Heart left ventricle (tissue), 16 donors: ENCODE results near the gene DDX31. TPM values are rescaled to one million over a fixed set of nuclear protein-coding genes. Genes with fewer than 3 reads are reported as not detected.

Experiments
- ATAC-seq, 4 donors: fragments of 200-7000 bp; cut with Tn5 transposase; one replicate each; pipeline ENCODE4 v1.9.1; 2020 to 2022; ENCODE audit warnings: moderate library complexity in 4 of 4, mild to moderate bottlenecking in 3 of 4, moderate number of reproducible peaks in 1 of 4
- DNase-seq, 5 donors: peaks; one replicate each; pipeline ENCODE4 v3.0.0-alpha.2; 2020
- H3K27ac ChIP-seq, 12 donors: fragments of 200-600 bp; sonication (generic) in 4 of 12; one replicate each; pipeline versions ENCODE4 v1.5.0 to v1.8.0; 2016 to 2022; ENCODE audit warnings: mild to moderate bottlenecking in 2 of 12
- H3K27me3 ChIP-seq, 9 donors: fragments of 200-600 bp; sonication (generic) in 2 of 9; one replicate each; pipeline versions ENCODE4 v1.5.1 to v1.8.0; 2016 to 2022; ENCODE audit warnings: mild to moderate bottlenecking in 3 of 9
- H3K36me3 ChIP-seq, 9 donors: fragments of 200-600 bp; sonication (generic) in 2 of 9; one replicate each; pipeline versions ENCODE4 v1.5.0 to v1.8.0; 2018 to 2022; ENCODE audit warnings: mild to moderate bottlenecking in 2 of 9
- H3K4me1 ChIP-seq, 12 donors: fragments of 200-600 bp; sonication (generic) in 4 of 12; one replicate each; pipeline versions ENCODE4 v1.5.0 to v1.8.0; 2016 to 2022; ENCODE audit warnings: mild to moderate bottlenecking in 3 of 12
- H3K4me3 ChIP-seq, 12 donors: fragments of 200-600 bp; sonication (generic) in 4 of 12; one replicate each; pipeline versions ENCODE4 v1.5.0 to v1.8.0; 2017 to 2022; ENCODE audit warnings: mild to moderate bottlenecking in 9 of 12, moderate library complexity in 4 of 12
- H3K9me3 ChIP-seq, 12 donors: fragments of 200-600 bp; sonication (generic) in 4 of 12; one replicate each; pipeline versions ENCODE4 v1.5.0 to v1.8.0; 2016 to 2022; ENCODE audit warnings: mild to moderate bottlenecking in 1 of 12
- POLR2A ChIP-seq, 2 donors: fragments of 450-650 bp; IDR thresholded peaks; one replicate each; pipeline ENCODE4 v1.6.1; 2017; ENCODE audit warnings: antibody characterized with exemption in 2 of 2, mild to moderate bottlenecking in 2 of 2, moderate library complexity in 2 of 2
- WGBS, 4 donors: extraction: QIAGEN DNeasy Blood & Tissue Kit in 2 of 4; methylation state at CpG; one replicate each; pipeline versions ENCODE4 v1.1.5 to v1.1.7; 2013 to 2018; 5-methylcytosine and 5-hydroxymethylcytosine counted together
- intact Hi-C, 10 donors: fragments of 100-400 bp; cut with DNase I; formaldehyde crosslinking; loops; one replicate each; pipeline versions ENCODE4 v1.11.1 to v1.14.2; 2022
- polyA plus RNA-seq, 2 donors: library from polyadenylated mRNA; stranded (reverse); fragments of 200-250 nt; gene quantifications; one replicate each; pipeline ENCODE4 v1.2.3, GENCODE V29; 2013
- total RNA-seq, 9 donors: library from RNA; depleted of rRNA in 2 of 9; stranded (reverse); fragments of >200 nt in 2 of 9; fragmentation: NEBNext Ultra II Directional in 3 of 9; extraction: Animal tissue kit (Norgen Biotek cat#: 25700) in 3 of 9; gene quantifications; one replicate each; pipeline versions ENCODE4 v1.1.0 to v1.2.4, GENCODE V29; 2016 to 2023
- TF ChIP-seq, protein P1 (sequence below), 12 donors: fragments of 200-600 bp; sonication (generic) in 4 of 12; IDR thresholded peaks; one replicate each; pipeline versions ENCODE4 v1.5.0 to v1.8.0; 2018 to 2022; ENCODE audit warnings: antibody characterized with exemption in 12 of 12, mild to moderate bottlenecking in 5 of 12
- donor health status: ischemic (EF 13 %, LVEDD 7.1; RV severe dilation, severe dysfunction).
- donor health status: healthy with polysubstance abuse.
- donor health status: DM: no; HTN: yes; CAD: no.
- donor health status: DM: no; HTN: no; CAD: no.
- donor health status: ischemic (EF 25% LVEDD 6.9; RV normal size, moderate dysfunction).
- donor health status: ischemic (EF 25% LVEDD 5.7; RV mildly dilated, moderate dysfunction).
- donor health status: healthy.
- donor health status: DM: yes; HTN: yes; CAD: no.
- donor health status: ischemic (EF 35%, LVEDD 5.7; RV mildly dilated, moderate dysfunction).
- donor health status: nonischemic (EF 11% LVEDD 7.7; RV severe dilation, severe dysfunction).
- donor health status: DM: yes; HTN: yes; CAD: no.
- donor health status: PGD.
- donor health status: ischemic (EF 29% LVEDD 5.4; RV normal size, mild dysfunction).
- donor health status: nonischemic (EF 23%, LVEDD 6.1; RV moderate dilation, normal function).

DDX31 gene
- total and polyA plus RNA-seq, 11 donors = 2.4 to 7.0 (median 5.1) TPM

DNA sequence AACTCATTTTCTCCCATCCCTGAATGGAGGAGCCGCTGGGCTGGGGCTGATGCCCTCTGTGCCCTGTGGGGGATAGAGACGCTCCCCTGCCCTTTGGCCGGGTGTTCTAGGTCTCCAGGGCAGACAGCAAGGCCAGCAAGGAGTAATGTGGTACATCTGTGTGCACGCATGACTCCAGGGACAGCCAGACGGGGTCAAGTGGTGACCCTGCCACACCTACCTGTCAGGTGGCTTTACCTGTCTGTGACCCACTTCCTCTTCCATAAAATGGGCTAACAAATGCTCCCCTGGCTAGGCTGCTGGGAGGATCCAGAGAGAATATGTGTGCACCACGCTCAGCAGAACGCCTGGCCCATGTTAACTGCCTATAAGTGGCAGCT, 122.7 kb downstream of the DDX31 start:
- no peak for DNase-seq
- TF ChIP-seq, protein P1, sequence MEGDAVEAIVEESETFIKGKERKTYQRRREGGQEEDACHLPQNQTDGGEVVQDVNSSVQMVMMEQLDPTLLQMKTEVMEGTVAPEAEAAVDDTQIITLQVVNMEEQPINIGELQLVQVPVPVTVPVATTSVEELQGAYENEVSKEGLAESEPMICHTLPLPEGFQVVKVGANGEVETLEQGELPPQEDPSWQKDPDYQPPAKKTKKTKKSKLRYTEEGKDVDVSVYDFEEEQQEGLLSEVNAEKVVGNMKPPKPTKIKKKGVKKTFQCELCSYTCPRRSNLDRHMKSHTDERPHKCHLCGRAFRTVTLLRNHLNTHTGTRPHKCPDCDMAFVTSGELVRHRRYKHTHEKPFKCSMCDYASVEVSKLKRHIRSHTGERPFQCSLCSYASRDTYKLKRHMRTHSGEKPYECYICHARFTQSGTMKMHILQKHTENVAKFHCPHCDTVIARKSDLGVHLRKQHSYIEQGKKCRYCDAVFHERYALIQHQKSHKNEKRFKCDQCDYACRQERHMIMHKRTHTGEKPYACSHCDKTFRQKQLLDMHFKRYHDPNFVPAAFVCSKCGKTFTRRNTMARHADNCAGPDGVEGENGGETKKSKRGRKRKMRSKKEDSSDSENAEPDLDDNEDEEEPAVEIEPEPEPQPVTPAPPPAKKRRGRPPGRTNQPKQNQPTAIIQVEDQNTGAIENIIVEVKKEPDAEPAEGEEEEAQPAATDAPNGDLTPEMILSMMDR (IDR thresholded peaks at IDR 0.05) = no peak

DNA sequence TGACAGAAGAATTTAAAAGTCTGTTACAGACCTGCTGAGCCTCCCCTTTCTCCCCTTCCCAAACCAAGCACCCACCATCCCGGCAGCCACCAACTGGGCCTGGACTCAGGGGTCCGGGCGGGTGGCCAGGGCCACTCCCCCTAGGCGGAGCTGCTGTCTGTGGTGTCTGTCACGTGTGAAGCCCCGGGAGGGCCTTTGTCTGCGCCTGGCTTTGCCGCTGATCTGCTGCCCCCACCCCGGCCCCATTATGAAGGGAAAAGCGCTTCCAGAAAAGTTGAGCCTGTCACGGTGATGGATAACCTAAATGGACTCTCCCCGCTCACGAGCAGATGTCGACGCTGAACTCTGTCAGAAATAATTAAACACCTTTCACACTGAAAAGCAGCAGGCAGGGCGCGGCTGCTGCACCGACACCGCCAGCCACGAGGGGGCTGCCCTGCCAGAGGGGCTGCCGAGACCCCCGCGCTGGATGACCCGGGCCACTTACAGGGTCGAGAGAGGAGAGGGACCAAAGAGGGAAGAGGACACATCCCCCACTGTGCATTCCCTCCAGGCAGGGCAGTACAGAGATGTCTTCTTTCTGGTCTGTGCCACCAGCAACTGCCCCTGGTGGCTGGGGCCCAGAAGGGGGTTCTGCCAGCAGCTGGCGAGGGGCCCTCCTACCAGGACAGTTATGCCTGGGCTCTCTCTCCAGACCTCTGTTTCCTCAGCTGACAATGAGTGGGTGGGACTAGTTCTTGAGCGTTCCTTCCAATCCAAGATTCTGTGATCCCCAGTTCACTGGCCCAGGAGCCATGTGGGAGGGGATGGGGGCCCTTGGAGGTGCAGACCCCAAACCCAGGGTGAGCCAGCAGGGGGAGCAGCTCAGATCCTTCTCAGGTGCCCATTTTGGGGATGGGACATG, 123.4 kb downstream of the DDX31 start:
- intact Hi-C loops = no loop called here
- Histone ChIP-seq H3K4me1 (peaks cover 0 to 9% (median 0%) of the 10 kb centered on the region in 12 donors), H3K27me3 (peaks cover 0 to 11% (median 0%) of the 10 kb centered on the region in 9 donors), H3K9me3 (no peaks in the 10 kb centered on the region), H3K36me3 (no peaks in the 10 kb centered on the region), H3K27ac (no peak overlapping the region), H3K4me3 (peak overlapping the region in 7 of 12 donors; percentile 9 to 32 (median 19))
- TF ChIP-seq, protein P1 (IDR thresholded peaks at IDR 0.05) = peak in 9 of 12 donors; percentile 4 to 30 (median 24)
- TF ChIP-seq POLR2A (IDR thresholded peaks at IDR 0.05) = no peak
- WGBS, 4 donors = 4 to 6% (median 5%) methylated on average over 27 of the region's 27 CpGs
- peak in 3 of 5 donors; percentile 25 to 40 (median 25) for DNase-seq
- ATAC-seq = peak; percentile 62 to 79 (median 70)

More for the DNA sequence above, 122.7 kb downstream of the DDX31 start:
- H3K9me3 ChIP-seq = no peaks in the 10 kb centered on the region
- H3K4me3 ChIP-seq = no peak overlapping the region
- H3K4me1 ChIP-seq = peaks cover 0 to 9% (median 0%) of the 10 kb centered on the region in 12 donors
- H3K27me3 ChIP-seq = peaks cover 0 to 11% (median 0%) of the 10 kb centered on the region in 9 donors
- no peaks in the 10 kb centered on the region for H3K36me3 ChIP-seq
- intact Hi-C loops = no loop called here
- no peak overlapping the region for H3K27ac ChIP-seq
- 78 to 85% (median 81%) methylated on average over 6 to 7 of the region's 7 CpGs for WGBS, 4 donors
- ATAC-seq = no peak

DNA sequence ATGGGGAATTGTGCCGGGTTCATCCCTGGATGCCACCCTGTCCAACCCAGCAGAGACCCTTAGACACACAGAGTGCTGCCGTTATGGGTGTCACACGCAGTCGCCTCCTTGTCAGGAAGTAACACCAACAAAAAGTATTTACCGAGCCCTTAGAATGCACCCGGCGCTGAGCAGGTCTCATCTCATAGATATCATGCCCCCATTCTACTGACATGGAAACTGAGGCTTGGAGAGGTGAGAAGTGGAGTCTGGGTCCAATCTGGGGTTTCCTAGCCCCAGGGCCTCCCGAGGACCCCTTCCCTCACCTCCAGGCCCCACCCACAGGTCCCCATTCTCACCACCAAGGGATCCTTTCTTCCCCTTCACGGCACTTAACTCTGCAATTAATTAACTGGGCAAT, 124.2 kb downstream of the DDX31 start:
- ATAC-seq (no peak), DNase-seq (no peak)
- no peaks in the 10 kb centered on the region for H3K36me3 ChIP-seq
- no peaks in the 10 kb centered on the region for H3K9me3 ChIP-seq
- no peak overlapping the region for H3K27ac ChIP-seq
- intact Hi-C loops = no loop called here
- TF ChIP-seq, protein P1 (IDR thresholded peaks at IDR 0.05) = no peak
- no peak for TF ChIP-seq POLR2A (IDR thresholded peaks at IDR 0.05)
- peaks cover 0 to 11% (median 0%) of the 10 kb centered on the region in 9 donors for H3K27me3 ChIP-seq
- WGBS, 4 donors = 79 to 84% (median 82%) methylated on average over 8 to 9 of the region's 9 CpGs
- H3K4me1 ChIP-seq = peaks cover 0 to 9% (median 0%) of the 10 kb centered on the region in 12 donors
- no peak overlapping the region for H3K4me3 ChIP-seq

DNA sequence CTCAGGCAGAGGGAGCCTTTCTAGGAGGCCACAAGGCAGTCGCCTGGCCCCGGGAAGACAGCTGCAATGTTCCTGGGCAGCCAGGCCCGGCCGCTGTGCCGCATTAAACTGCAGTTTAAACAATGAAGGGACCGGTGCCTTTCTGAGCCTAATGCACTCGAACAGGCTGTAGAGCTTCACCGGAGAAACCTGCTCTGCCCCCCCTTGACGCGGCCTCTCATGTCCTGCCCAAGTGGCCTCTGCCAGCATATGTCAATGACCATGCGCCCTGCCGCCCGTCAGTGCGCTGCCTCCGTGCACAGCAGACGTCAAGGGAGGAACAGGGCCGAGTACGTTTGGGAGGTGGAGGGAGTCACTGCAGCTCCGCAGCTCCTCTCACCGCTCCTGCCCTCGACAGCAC, 125.8 kb downstream of the DDX31 start:
- Histone ChIP-seq H3K9me3 (no peaks in the 10 kb centered on the region), H3K27me3 (peaks cover 0 to 11% (median 0%) of the 10 kb centered on the region in 9 donors), H3K4me1 (peaks cover 0 to 9% (median 0%) of the 10 kb centered on the region in 12 donors), H3K27ac (no peak overlapping the region), H3K4me3 (no peak overlapping the region), H3K36me3 (no peaks in the 10 kb centered on the region)
- no peak for DNase-seq
- WGBS, 4 donors = 72 to 78% (median 74%) methylated on average over 16 to 21 of the region's 21 CpGs
- intact Hi-C loops = no loop called here
- ATAC-seq = no peak
- TF ChIP-seq POLR2A (IDR thresholded peaks at IDR 0.05) = no peak
- TF ChIP-seq, protein P1 (IDR thresholded peaks at IDR 0.05) = no peak
